Measurements from ENCODE around the gene FNDC8. TPM values are rescaled to one million over a fixed set of nuclear protein-coding genes. Genes with fewer than 3 reads are reported as not detected.
"Not testable (repeated sequence)": the region's sequence is repeated elsewhere in the genome, so short reads cannot be mapped to it uniquely, and the experiment has no call there.

FNDC8 gene
- total and polyA plus RNA-seq, 2 experiments from 2014 or later: not detected

DNA sequence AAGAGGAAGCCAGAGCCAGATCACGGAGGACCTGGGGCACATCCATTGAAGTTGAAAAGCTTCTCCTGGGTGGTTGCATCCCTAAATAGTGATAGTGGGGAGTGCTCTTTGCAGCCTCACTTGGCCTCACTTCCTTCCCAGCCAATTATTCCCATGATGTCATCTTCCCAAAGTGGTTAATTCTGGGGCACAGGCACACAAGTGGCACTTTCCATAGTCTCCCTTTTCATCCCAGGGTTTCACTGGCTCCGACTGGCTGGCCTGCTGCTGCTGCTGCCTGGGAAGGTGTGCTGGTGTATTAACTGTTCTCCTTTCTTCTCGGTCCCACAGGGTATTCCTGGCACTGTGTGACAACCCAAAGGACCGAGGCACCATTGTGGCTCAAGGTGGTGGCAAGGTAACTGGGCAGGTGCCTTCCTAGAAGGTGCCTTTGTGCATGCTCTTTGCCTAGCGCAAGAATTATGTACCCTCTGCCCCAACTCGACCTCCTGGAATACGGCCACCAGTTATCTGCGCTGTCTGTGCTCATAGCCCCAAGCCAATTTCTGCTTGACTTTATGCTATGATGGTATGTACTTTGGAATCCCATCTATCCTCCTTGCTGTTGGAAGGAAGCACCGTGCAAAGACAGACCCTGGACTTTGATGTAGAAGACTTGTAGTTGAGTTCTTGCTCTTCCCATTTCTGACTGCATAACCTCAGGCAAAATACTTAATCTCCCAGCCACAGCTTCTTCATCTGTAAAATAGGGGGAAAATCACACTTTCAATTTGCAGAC, 54.4 kb downstream of the FNDC8 start:
- Histone ChIP-seq H4K20me1 (ENCODE audit: insufficient read depth, poor library complexity, severe bottlenecking) (no peaks in the 10 kb centered on the region), H3K27ac (no peak overlapping the region), H3K9me3 (ENCODE audit: low read depth) (no peaks in the 10 kb centered on the region), H3K27me3 (peaks cover 3% of the 10 kb centered on the region), H3K4me1 (ENCODE audit: insufficient read depth) (no peaks in the 10 kb centered on the region), H3K79me2 (no peaks in the 10 kb centered on the region), H3K9me2 (replicated peaks; ENCODE audit: insufficient read depth) (no peaks in the 10 kb centered on the region), H2AFZ (no peak overlapping the region), H3K4me2 (no peak overlapping the region), H3K36me3 (replicated peaks; ENCODE audit: insufficient read depth, low read depth) (no peaks in the 10 kb centered on the region), H3K4me3 (no peak overlapping the region)
- no peak for TF ChIP-seq EZH2 (IDR thresholded peaks at IDR 0.05; ENCODE audit: borderline replicate concordance)
- no peak for TF ChIP-seq CTCF (IDR thresholded peaks at IDR 0.05; ENCODE audit: poor library complexity)
- TF ChIP-seq EZH2phosphoT487 (IDR thresholded peaks at IDR 0.05; ENCODE audit: low read depth, severe bottlenecking, unreplicated experiment): no peak
- WGBS (ENCODE audit: low lambda C conversion rate, missing lambda C conversion rate): 85% methylated on average over 9 of the region's 9 CpGs
- no peak for DNase-seq (ENCODE audit: low spot score)

DNA sequence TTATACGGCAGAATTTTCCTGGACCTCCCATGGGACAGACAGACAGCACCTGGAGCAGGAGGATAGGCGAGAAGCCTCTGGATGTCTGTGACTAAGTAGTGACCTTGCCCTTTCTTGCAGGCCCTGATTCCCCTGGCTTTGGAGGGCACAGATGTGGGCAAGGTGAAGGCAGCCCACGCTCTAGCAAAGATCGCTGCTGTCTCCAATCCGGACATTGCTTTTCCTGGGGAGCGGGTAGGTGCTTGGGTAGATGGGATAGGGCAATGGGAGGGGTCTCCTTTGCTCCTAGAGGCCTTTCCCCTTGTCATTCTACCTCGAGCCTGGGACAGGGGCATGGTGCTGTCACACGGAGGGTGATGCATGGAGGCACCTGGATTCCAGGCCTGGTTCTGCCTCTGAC, 55.5 kb downstream of the FNDC8 start:
- TF ChIP-seq CTCF (IDR thresholded peaks at IDR 0.05; ENCODE audit: poor library complexity) (no peak), EZH2 (IDR thresholded peaks at IDR 0.05; ENCODE audit: borderline replicate concordance) (no peak), EZH2phosphoT487 (IDR thresholded peaks at IDR 0.05; ENCODE audit: low read depth, severe bottlenecking, unreplicated experiment) (no peak)
- H2AFZ ChIP-seq: no peak overlapping the region
- no peaks in the 10 kb centered on the region for H3K4me1 ChIP-seq (ENCODE audit: insufficient read depth)
- H3K9me3 ChIP-seq (ENCODE audit: low read depth): no peaks in the 10 kb centered on the region
- no peak overlapping the region for H3K4me2 ChIP-seq
- no peaks in the 10 kb centered on the region for H3K36me3 ChIP-seq (replicated peaks; ENCODE audit: insufficient read depth, low read depth)
- no peaks in the 10 kb centered on the region for H4K20me1 ChIP-seq (ENCODE audit: insufficient read depth, poor library complexity, severe bottlenecking)
- no peak for DNase-seq (ENCODE audit: low spot score)
- peaks cover 3% of the 10 kb centered on the region for H3K27me3 ChIP-seq
- no peaks in the 10 kb centered on the region for H3K9me2 ChIP-seq (replicated peaks; ENCODE audit: insufficient read depth)
- no peaks in the 10 kb centered on the region for H3K79me2 ChIP-seq
- no peak overlapping the region for H3K27ac ChIP-seq
- H3K4me3 ChIP-seq: no peak overlapping the region
- WGBS (ENCODE audit: low lambda C conversion rate, missing lambda C conversion rate): 83% methylated on average over 8 of the region's 8 CpGs

DNA sequence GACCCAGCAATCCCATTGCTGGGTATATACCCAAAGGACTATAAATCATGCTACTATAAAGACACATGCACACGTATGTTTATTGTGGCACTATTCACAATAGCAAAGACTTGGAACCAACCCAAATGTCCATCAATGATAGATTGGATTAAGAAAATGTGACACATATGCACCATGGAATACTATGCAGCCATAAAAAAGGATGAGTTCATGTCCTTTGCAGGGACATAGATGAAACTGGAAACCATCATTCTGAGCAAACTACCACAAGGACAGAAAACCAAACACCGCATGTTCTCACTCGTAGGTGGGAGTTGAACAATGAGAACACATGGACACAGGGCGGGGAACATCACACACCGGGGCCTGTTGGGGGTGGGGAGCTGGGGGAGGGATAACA, 58.0 kb downstream of the FNDC8 start:
- not testable (repeated sequence) for DNase-seq (ENCODE audit: low spot score); H3K27me3 ChIP-seq; H3K27ac ChIP-seq; H4K20me1 ChIP-seq (ENCODE audit: insufficient read depth, poor library complexity, severe bottlenecking); H3K4me1 ChIP-seq (ENCODE audit: insufficient read depth); H3K79me2 ChIP-seq; H3K9me2 ChIP-seq (replicated peaks; ENCODE audit: insufficient read depth); H2AFZ ChIP-seq; H3K36me3 ChIP-seq (replicated peaks; ENCODE audit: insufficient read depth, low read depth); H3K4me2 ChIP-seq; H3K4me3 ChIP-seq; H3K9me3 ChIP-seq (ENCODE audit: low read depth)
- 89% methylated on average over 5 of the region's 5 CpGs for WGBS (ENCODE audit: low lambda C conversion rate, missing lambda C conversion rate)

Small RNA genes within 50 kb of the gene (small RNA-seq; reads per million reads assigned to genes)
- gene AC004223.1 (not detected), gene RNU6-840P (not detected)

Other genes with a start within 250 kb of the FNDC8 start
- gene CCT6B, start 160.2 kb upstream of the FNDC8 start, total RNA-seq: 0.76 and 2.6 TPM in 2 replicates
- gene CCT6B, start 160.2 kb upstream of the FNDC8 start, polyA plus RNA-seq: 1.7 and 2.4 TPM in 2 replicates
- gene ZNF830, start 160.1 kb upstream of the FNDC8 start, total RNA-seq: 11.0 and 16.3 TPM in 2 replicates
- gene ZNF830, start 160.1 kb upstream of the FNDC8 start, polyA plus RNA-seq: 9.9 and 11.8 TPM in 2 replicates
- 29.4 and 31.6 TPM in 2 replicates for gene LIG3, start 141.1 kb upstream of the FNDC8 start, total RNA-seq
- gene LIG3, start 141.1 kb upstream of the FNDC8 start, polyA plus RNA-seq: 15.7 and 18.0 TPM in 2 replicates
- gene RFFL, start 57.9 kb upstream of the FNDC8 start, total RNA-seq: 22.7 and 22.9 TPM in 2 replicates
- 12.9 and 14.0 TPM in 2 replicates for gene RFFL, start 57.9 kb upstream of the FNDC8 start, polyA plus RNA-seq
- gene RAD51D, start 1.8 kb upstream of the FNDC8 start, total RNA-seq: 4.8 and 7.1 TPM in 2 replicates
- gene RAD51D, start 1.8 kb upstream of the FNDC8 start, polyA plus RNA-seq: 9.5 and 9.9 TPM in 2 replicates
- 10.9 and 12.7 TPM in 2 replicates for gene NLE1, start 20.7 kb downstream of the FNDC8 start, total RNA-seq
- gene NLE1, start 20.7 kb downstream of the FNDC8 start, polyA plus RNA-seq: 3.9 and 6.7 TPM in 2 replicates
- 0.20 TPM in 1 of 2 replicates, not detected in the other for gene UNC45B, start 26.2 kb downstream of the FNDC8 start, total RNA-seq
- gene UNC45B, start 26.2 kb downstream of the FNDC8 start, polyA plus RNA-seq: not detected in 2 replicates
- gene SLC35G3, start 72.8 kb downstream of the FNDC8 start, total RNA-seq: not detected in 2 replicates
- not detected in 2 replicates for gene SLC35G3, start 72.8 kb downstream of the FNDC8 start, polyA plus RNA-seq
- 9.5 and 9.8 TPM in 2 replicates for gene SLFN5, start 121.5 kb downstream of the FNDC8 start, total RNA-seq
- gene SLFN5, start 121.5 kb downstream of the FNDC8 start, polyA plus RNA-seq: 1.6 and 1.7 TPM in 2 replicates

Data from hepatocyte (in vitro differentiated cells).